A673 (cell line): Measurements from ENCODE around the gene FKBP5.

ENCODE experiments used
- EZH2 ChIP-seq: fragments of 200-600 bp; sonication (generic); IDR thresholded peaks from 2 replicates; pipeline ENCODE4 v1.6.1; 2017; ENCODE audit warnings: borderline replicate concordance, low read depth, mild to moderate bottlenecking, mixed read lengths, antibody characterized with exemption, low read length; ENCODE audit not compliant: poor library complexity, severe bottlenecking
- TF ChIP-seq, protein P1 (sequence below): fragments of 300-800, 200-600 bp; sonication (generic); conservative IDR thresholded peaks from 2 replicates; pipeline ENCODE4 v1.5.1; 2017; ENCODE audit warnings: low read depth, mild to moderate bottlenecking, antibody characterized with exemption, low read length, moderate library complexity, mixed read lengths

DNA sequence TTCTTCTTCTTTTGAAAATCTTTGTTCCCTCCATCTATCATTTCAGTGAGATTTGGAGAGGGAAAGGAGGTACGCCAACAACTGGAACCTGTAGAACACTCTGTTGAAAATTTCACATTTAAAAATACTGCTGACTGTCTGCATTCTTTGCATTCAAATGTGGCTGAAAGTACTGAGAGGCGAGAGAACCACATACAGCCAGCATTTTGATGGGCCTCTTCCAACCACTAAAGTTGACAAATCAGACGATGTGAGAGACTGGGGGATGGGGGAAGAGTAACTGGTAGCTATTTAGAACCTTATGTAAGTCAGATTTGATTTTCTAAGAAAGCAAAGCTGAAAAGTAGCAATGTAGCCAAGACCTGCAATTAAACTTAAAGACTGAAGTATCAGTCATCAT, 77.5 kb downstream of the FKBP5 start:
- TF ChIP-seq, protein P1, sequence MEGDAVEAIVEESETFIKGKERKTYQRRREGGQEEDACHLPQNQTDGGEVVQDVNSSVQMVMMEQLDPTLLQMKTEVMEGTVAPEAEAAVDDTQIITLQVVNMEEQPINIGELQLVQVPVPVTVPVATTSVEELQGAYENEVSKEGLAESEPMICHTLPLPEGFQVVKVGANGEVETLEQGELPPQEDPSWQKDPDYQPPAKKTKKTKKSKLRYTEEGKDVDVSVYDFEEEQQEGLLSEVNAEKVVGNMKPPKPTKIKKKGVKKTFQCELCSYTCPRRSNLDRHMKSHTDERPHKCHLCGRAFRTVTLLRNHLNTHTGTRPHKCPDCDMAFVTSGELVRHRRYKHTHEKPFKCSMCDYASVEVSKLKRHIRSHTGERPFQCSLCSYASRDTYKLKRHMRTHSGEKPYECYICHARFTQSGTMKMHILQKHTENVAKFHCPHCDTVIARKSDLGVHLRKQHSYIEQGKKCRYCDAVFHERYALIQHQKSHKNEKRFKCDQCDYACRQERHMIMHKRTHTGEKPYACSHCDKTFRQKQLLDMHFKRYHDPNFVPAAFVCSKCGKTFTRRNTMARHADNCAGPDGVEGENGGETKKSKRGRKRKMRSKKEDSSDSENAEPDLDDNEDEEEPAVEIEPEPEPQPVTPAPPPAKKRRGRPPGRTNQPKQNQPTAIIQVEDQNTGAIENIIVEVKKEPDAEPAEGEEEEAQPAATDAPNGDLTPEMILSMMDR, result no peak
- TF ChIP-seq EZH2, result no peak
